ENCODE data around the gene IGSF21. TPM values are rescaled to one million over a fixed set of nuclear protein-coding genes. Genes with fewer than 3 reads are reported as not detected.

IGSF21 gene
- total RNA-seq, 4 donors from 2014 or later: 0.11 to 2.6 (median 0.69) TPM

- no peaks in the 10 kb centered on the region for H3K36me3 ChIP-seq
- TF ChIP-seq CTCF (IDR thresholded peaks at IDR 0.05) (no peak), POLR2A (IDR thresholded peaks at IDR 0.05) (no peak)
- H3K4me3 ChIP-seq (replicated peaks in 1 of 3): no peak overlapping the region
- intact Hi-C loops (cut with DNase I): no loop called here
- no peaks in the 10 kb centered on the region for H3K27me3 ChIP-seq
- no peaks in the 10 kb centered on the region for H3K9me3 ChIP-seq
- no peaks in the 10 kb centered on the region for H3K4me1 ChIP-seq
- WGBS, 2 donors: 87 to 90% methylated on average over 5 of the region's 5 CpGs
- no peak for DNase-seq
- no peak overlapping the region for H3K27ac ChIP-seq
These were observed 279.0 kb downstream of the IGSF21 start for GRCh38 chr1:18386591-18386990.

GRCh38 chr1:18387307-18387706, 279.7 kb downstream of the IGSF21 start:
- no peaks in the 10 kb centered on the region for H3K9me3 ChIP-seq
- DNase-seq: no peak
- no peaks in the 10 kb centered on the region for H3K27me3 ChIP-seq
- no peaks in the 10 kb centered on the region for H3K4me1 ChIP-seq
- no peaks in the 10 kb centered on the region for H3K36me3 ChIP-seq
- H3K4me3 ChIP-seq (replicated peaks in 1 of 3): no peak overlapping the region
- no peak overlapping the region for H3K27ac ChIP-seq
- TF ChIP-seq POLR2A (IDR thresholded peaks at IDR 0.05): no peak
- TF ChIP-seq CTCF (IDR thresholded peaks at IDR 0.05): no peak
- intact Hi-C loops (cut with DNase I): no loop called here
- WGBS, 2 donors: 65 to 80% methylated on average over 6 of the region's 6 CpGs

- H3K9me3 ChIP-seq: no peaks in the 10 kb centered on the region
- H3K27ac ChIP-seq: no peak overlapping the region
- H3K27me3 ChIP-seq: no peaks in the 10 kb centered on the region
- DNase-seq: no peak
- no peaks in the 10 kb centered on the region for H3K36me3 ChIP-seq
- H3K4me3 ChIP-seq (replicated peaks in 1 of 3): no peak overlapping the region
- no peaks in the 10 kb centered on the region for H3K4me1 ChIP-seq
- WGBS, 2 donors: 77 to 81% methylated on average over 8 to 11 of the region's 11 CpGs
- intact Hi-C loops (cut with DNase I): no loop called here
- TF ChIP-seq CTCF (IDR thresholded peaks at IDR 0.05) (no peak), POLR2A (IDR thresholded peaks at IDR 0.05) (no peak)
These were observed 283.4 kb downstream of the IGSF21 start for GRCh38 chr1:18390953-18391352.

GRCh38 chr1:18394563-18395156, 287.1 kb downstream of the IGSF21 start:
- H3K27me3 ChIP-seq: no peaks in the 10 kb centered on the region
- no peaks in the 10 kb centered on the region for H3K4me1 ChIP-seq
- no peak overlapping the region for H3K27ac ChIP-seq
- no peak overlapping the region for H3K4me3 ChIP-seq (replicated peaks in 1 of 3)
- TF ChIP-seq POLR2A (IDR thresholded peaks at IDR 0.05) (no peak), CTCF (IDR thresholded peaks at IDR 0.05) (no peak)
- H3K9me3 ChIP-seq: no peaks in the 10 kb centered on the region
- intact Hi-C loops (cut with DNase I): no loop called here
- DNase-seq: no peak
- 83 to 86% methylated on average over 9 of the region's 9 CpGs for WGBS, 2 donors
- no peaks in the 10 kb centered on the region for H3K36me3 ChIP-seq

- Histone ChIP-seq H3K4me3 (replicated peaks in 1 of 3) (no peak overlapping the region), H3K27me3 (no peaks in the 10 kb centered on the region), H3K4me1 (no peaks in the 10 kb centered on the region), H3K9me3 (no peaks in the 10 kb centered on the region), H3K27ac (no peak overlapping the region), H3K36me3 (no peaks in the 10 kb centered on the region)
- TF ChIP-seq POLR2A (IDR thresholded peaks at IDR 0.05) (no peak), CTCF (IDR thresholded peaks at IDR 0.05) (no peak)
- WGBS, 2 donors: 53 to 57% methylated on average over 7 of the region's 7 CpGs
- DNase-seq: no peak
- intact Hi-C loops (cut with DNase I): no loop called here
These were observed 288.8 kb downstream of the IGSF21 start for GRCh38 chr1:18396247-18396980.

Data from thyroid gland (tissue), 4 donors.